Endothelial cell of umbilical vein (primary cell): Measurements from ENCODE around the gene FHIT. TPM values are rescaled to one million over a fixed set of nuclear protein-coding genes. Genes with fewer than 3 reads are reported as not detected.

Source experiments
- BruUV-seq: library from RNA; stranded (reverse); fragments of 400-500 nt; replicated peaks from 2 replicates; lab custom pipeline; 2021; lab: Mats Ljungman, UMichigan
- CTCF ChIA-PET: fragments of 300-600, 350-600 bp; sonication (Branson Sonifier 250); formaldehyde crosslinking; loops from one replicate; lab custom pipeline; 2021; ENCODE audit warnings: antibody characterized with exemption, inconsistent platforms; lab: Charles Lee
- POLR2A ChIA-PET: fragments of 300-600, 350-600 bp; sonication (Branson Sonifier 250); formaldehyde crosslinking; loops from one replicate; lab custom pipeline; 2021; ENCODE audit warnings: antibody characterized with exemption, inconsistent platforms; lab: Charles Lee
- DNase-seq: peaks from one replicate; pipeline ENCODE4 v3.0.0-alpha.2; 2011; ENCODE audit warnings: low read depth, low spot score
- FAIRE-seq: peaks from 2 replicates; lab custom pipeline; 2011; peaks lifted over from hg19 to GRCh38; lab: Jason Lieb, UNC
- H2AFZ ChIP-seq: 2 replicates; pipeline ENCODE4 v1.6.0; 2012; ENCODE audit warnings: low read depth, low read length, control low read depth, inconsistent platforms
- H3K27ac ChIP-seq: 2 replicates; pipeline ENCODE4 v1.5.1; 2011; ENCODE audit warnings: low read depth, mild to moderate bottlenecking, control low read depth, low read length, moderate library complexity; ENCODE audit not compliant: insufficient read depth
- H3K27me3 ChIP-seq, 2 experiments: 2 replicates each; pipeline versions ENCODE4 v1.6.0 to v1.6.1; 2011; ENCODE audit warnings: low read length in 2 of 2, mixed read lengths in 1 of 2; ENCODE audit not compliant: control insufficient read depth in 2 of 2, insufficient read depth in 2 of 2
- H3K36me3 ChIP-seq, 2 experiments: 2 replicates in 1 of 2; 3 replicates in 1 of 2; pipeline ENCODE4 v1.5.1; 2011; ENCODE audit warnings: low read length in 2 of 2, mild to moderate bottlenecking in 1 of 2, moderate library complexity in 1 of 2; ENCODE audit not compliant: control insufficient read depth in 2 of 2, insufficient read depth in 2 of 2; ENCODE audit errors: extremely low read depth in 1 of 2
- H3K4me1 ChIP-seq: 3 replicates; pipeline ENCODE4 v1.5.1; 2011; ENCODE audit warnings: mild to moderate bottlenecking, low read length; ENCODE audit not compliant: control insufficient read depth, insufficient read depth; ENCODE audit errors: extremely low read depth
- H3K4me2 ChIP-seq: 2 replicates; pipeline ENCODE4 v1.6.1; 2011; ENCODE audit warnings: low read length, control low read depth, mixed read lengths; ENCODE audit not compliant: insufficient read depth
- H3K4me3 ChIP-seq, 3 experiments: fragments of 200-600 bp in 1 of 3; sonication (generic), shearing (Covaris generic) in 1 of 3; replicated peaks in 1 of 3; 2 replicates each; pipeline ENCODE4 v1.5.1; 2011 to 2016; ENCODE audit warnings: control low read depth in 3 of 3, low read length in 3 of 3, mild to moderate bottlenecking in 2 of 3, inconsistent platforms in 1 of 3, low read depth in 1 of 3, moderate library complexity in 1 of 3; ENCODE audit not compliant: insufficient read depth in 1 of 3
- H3K79me2 ChIP-seq: 2 replicates; pipeline ENCODE4 v1.6.0; 2012; ENCODE audit warnings: low read length, inconsistent platforms; ENCODE audit not compliant: control insufficient read depth, insufficient read depth
- H3K9ac ChIP-seq: replicated peaks from 2 replicates; pipeline ENCODE3; 2011; ENCODE audit warnings: low read length, control low read depth; ENCODE audit not compliant: insufficient read depth; ENCODE audit errors: extremely low read depth
- H3K9me1 ChIP-seq: replicated peaks from 3 replicates; pipeline ENCODE4 v1.6.0; 2011; ENCODE audit warnings: mild to moderate bottlenecking, low read length; ENCODE audit not compliant: control insufficient read depth, insufficient read depth; ENCODE audit errors: extremely low read depth
- H3K9me3 ChIP-seq: replicated peaks from 2 replicates; pipeline ENCODE4 v1.5.1; 2012; ENCODE audit warnings: low read length, inconsistent platforms; ENCODE audit not compliant: control insufficient read depth, insufficient read depth
- H4K20me1 ChIP-seq: replicated peaks from 2 replicates; pipeline ENCODE3; 2011; ENCODE audit warnings: mild to moderate bottlenecking, low read length; ENCODE audit not compliant: control insufficient read depth, insufficient read depth; ENCODE audit errors: extremely low read depth
- EZH2 ChIP-seq: IDR thresholded peaks from 2 replicates; pipeline ENCODE4 v1.6.1; 2012; ENCODE audit warnings: borderline replicate concordance, low read depth, mild to moderate bottlenecking, moderate library complexity, low read length, inconsistent platforms; ENCODE audit not compliant: severe bottlenecking
- FOS ChIP-seq: IDR thresholded peaks from 2 replicates; pipeline ENCODE4 v1.6.1; 2011; ENCODE audit warnings: mild to moderate bottlenecking, low read length, moderate library complexity, borderline replicate concordance; ENCODE audit not compliant: insufficient read depth
- GATA2 ChIP-seq: IDR thresholded peaks from 2 replicates; pipeline ENCODE4 v1.7.0; 2011; ENCODE audit warnings: low read depth, mild to moderate bottlenecking, moderate library complexity, mixed read lengths, low read length; ENCODE audit not compliant: insufficient read length, insufficient read depth
- JUN ChIP-seq: IDR thresholded peaks from 2 replicates; pipeline ENCODE4 v1.6.1; 2011; ENCODE audit warnings: borderline replicate concordance, low read depth; ENCODE audit not compliant: insufficient read length, insufficient read depth
- MAX ChIP-seq: IDR thresholded peaks from 2 replicates; pipeline ENCODE4 v1.6.1; 2011; ENCODE audit not compliant: insufficient read depth, insufficient read length
- MYC ChIP-seq: IDR thresholded peaks from one replicate; pipeline ENCODE4 v1.6.1; 2011; ENCODE audit warnings: mild to moderate bottlenecking, low read depth, low read length
- POLR2A ChIP-seq: IDR thresholded peaks from 2 replicates; pipeline ENCODE4 v1.6.1; 2012; ENCODE audit warnings: low read depth, mild to moderate bottlenecking, control low read depth, low read length
- POLR2AphosphoS5 ChIP-seq: IDR thresholded peaks from 2 replicates; pipeline ENCODE4 v1.6.1; 2012; ENCODE audit warnings: low read depth, mild to moderate bottlenecking, control low read depth, low read length, moderate library complexity; ENCODE audit not compliant: insufficient read depth
- dilution Hi-C: fragments of 300-500 bp; cut with MboI; formaldehyde crosslinking; loops from one replicate; pipeline ENCODE4 v1.15.0; 2019; ENCODE audit warnings: low sequenced_read_pairs; ENCODE audit not compliant: extremely low pct_ligation_motif_present
- intact Hi-C: fragments of 100-400 bp; cut with micrococcal nuclease; formaldehyde crosslinking; loops from one replicate; pipeline ENCODE4 v1.10.0; 2022
- polyA plus RNA-seq, 4 experiments: library from polyadenylated mRNA; depleted of rRNA in 3 of 4; stranded (reverse) in 3 of 4; unstranded in 1 of 4; fragments of >200 nt; gene quantifications; 2 replicates each; pipeline versions ENCODE4 v1.2.1 to v1.2.3, GENCODE V29; 2011 to 2012; ENCODE audit warnings: missing spikeins in 1 of 4
- total RNA-seq: library from RNA; stranded (reverse); gene quantifications from 2 replicates; pipeline ENCODE4 v1.2.3, GENCODE V29; 2021
- TF ChIP-seq, protein P1 (sequence below), 2 donors: IDR thresholded peaks; 1 replicate in 1 of 2; 2 replicates in 1 of 2; pipeline ENCODE4 v1.5.1; 2011; ENCODE audit warnings: low read length in 2 of 2, mild to moderate bottlenecking in 2 of 2, moderate library complexity in 2 of 2, control low read depth in 1 of 2, inconsistent platforms in 1 of 2, low read depth in 1 of 2; ENCODE audit not compliant: insufficient read depth in 1 of 2; ENCODE audit errors: extremely low read depth in 1 of 2

The FHIT gene
- total and polyA plus RNA-seq, 2 donors (not counting 3 experiments of a cell fraction or from before 2014, with no cell fraction given), result 0.47 to 2.2 TPM

DNA sequence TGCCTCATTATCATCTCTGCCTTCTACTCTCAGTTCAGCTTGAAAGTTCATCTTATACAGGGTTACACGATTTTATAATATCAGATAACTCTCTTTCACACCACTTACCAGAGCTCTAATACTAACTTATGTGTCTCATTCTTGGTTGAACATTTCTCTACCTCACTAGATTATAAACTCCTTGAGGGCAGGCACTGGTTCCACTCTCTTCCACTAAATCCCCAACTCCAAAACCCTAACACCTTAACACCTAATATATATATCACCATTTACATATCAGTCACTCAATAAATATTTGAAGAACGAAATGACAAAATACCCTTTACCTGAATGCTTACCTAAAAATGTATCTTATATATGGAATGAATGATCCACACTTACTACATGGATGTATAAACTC is 977.2 kb downstream of the FHIT start:
- ChIA-PET CTCF (no interaction called here), POLR2A (no interaction called here)
- no peak for TF ChIP-seq GATA2
- no peak for TF ChIP-seq MAX
- no peak for TF ChIP-seq POLR2A
- no peak for TF ChIP-seq POLR2AphosphoS5
- TF ChIP-seq, protein P1, sequence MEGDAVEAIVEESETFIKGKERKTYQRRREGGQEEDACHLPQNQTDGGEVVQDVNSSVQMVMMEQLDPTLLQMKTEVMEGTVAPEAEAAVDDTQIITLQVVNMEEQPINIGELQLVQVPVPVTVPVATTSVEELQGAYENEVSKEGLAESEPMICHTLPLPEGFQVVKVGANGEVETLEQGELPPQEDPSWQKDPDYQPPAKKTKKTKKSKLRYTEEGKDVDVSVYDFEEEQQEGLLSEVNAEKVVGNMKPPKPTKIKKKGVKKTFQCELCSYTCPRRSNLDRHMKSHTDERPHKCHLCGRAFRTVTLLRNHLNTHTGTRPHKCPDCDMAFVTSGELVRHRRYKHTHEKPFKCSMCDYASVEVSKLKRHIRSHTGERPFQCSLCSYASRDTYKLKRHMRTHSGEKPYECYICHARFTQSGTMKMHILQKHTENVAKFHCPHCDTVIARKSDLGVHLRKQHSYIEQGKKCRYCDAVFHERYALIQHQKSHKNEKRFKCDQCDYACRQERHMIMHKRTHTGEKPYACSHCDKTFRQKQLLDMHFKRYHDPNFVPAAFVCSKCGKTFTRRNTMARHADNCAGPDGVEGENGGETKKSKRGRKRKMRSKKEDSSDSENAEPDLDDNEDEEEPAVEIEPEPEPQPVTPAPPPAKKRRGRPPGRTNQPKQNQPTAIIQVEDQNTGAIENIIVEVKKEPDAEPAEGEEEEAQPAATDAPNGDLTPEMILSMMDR (IDR thresholded peaks at IDR 0.05; ENCODE audit: extremely low read depth in 1 of 2, insufficient read depth in 1 of 2, low read depth in 1 of 2, low read length in 2 of 2), result no peak
- TF ChIP-seq JUN, result no peak
- no peak for TF ChIP-seq FOS
- TF ChIP-seq MYC, result no peak
- no peak for TF ChIP-seq EZH2
- no peak overlapping the region for H3K4me3 ChIP-seq
- no peaks in the 10 kb centered on the region for H3K79me2 ChIP-seq
- no peaks in the 10 kb centered on the region for H3K4me1 ChIP-seq
- no TSS peak for BruUV-seq
- H3K9ac ChIP-seq, result no peak overlapping the region
- peaks cover 2% of the 10 kb centered on the region for H3K9me3 ChIP-seq
- no peak overlapping the region for H3K27ac ChIP-seq
- intact Hi-C loops (no loop called here), dilution Hi-C loops (no loop called here)
- no peak overlapping the region for H2AFZ ChIP-seq
- no peaks in the 10 kb centered on the region for H3K9me1 ChIP-seq
- no peak overlapping the region for H3K4me2 ChIP-seq
- no peaks in the 10 kb centered on the region for H4K20me1 ChIP-seq
- DNase-seq (no peak), FAIRE-seq (no peak)
- H3K27me3 ChIP-seq, result no peaks in the 10 kb centered on the region
- H3K36me3 ChIP-seq, result no peaks in the 10 kb centered on the region
